IPS-NIHi11 (cell line): Measurements from ENCODE around the gene COX6A1.
"Not testable (repeated sequence)": the region's sequence is repeated elsewhere in the genome, so short reads cannot be mapped to it uniquely, and the experiment has no call there.

ENCODE experiments used
- DNase-seq: peaks from one replicate; pipeline ENCODE4 v3.0.0; 2012; ENCODE audit warnings: mixed read lengths, low spot score

Gene COX6A1

GRCh38 chr12:120468325-120468820 is 30.5 kb downstream of the COX6A1 start:
- peak; percentile 21 for DNase-seq

DNA sequence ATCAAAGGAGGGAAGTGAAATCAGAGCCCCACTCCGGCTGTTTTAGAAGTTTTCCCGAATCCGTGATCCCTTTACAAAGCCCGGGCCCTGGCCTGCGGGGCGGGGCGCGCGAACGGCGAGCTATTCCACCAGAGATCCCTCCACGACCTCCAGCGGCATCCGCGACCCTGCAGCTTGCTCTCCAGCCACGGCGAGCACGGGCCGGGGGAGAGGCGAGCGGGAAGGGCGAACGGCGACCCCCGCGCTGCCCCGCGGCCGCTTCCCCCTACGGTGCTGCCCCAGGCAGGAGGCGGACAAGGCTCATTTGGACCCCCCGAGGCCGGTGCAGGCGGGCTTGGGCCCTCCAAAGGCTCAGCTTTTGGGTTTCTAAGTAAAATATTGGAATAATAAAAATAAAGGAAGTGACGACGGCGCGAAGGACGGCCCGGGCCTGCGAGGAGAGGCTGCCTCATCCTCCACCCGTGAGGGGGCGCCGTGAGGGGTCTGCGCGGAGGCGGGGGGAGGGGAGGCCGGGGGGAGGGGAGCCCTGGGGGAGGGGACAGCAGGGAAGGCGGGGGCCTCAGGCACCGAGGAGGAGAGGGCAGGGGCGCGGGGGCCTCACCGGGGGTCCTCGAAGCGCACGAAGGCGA is 31.0 kb downstream of the COX6A1 start:
- peak; percentile 80 for DNase-seq

DNA sequence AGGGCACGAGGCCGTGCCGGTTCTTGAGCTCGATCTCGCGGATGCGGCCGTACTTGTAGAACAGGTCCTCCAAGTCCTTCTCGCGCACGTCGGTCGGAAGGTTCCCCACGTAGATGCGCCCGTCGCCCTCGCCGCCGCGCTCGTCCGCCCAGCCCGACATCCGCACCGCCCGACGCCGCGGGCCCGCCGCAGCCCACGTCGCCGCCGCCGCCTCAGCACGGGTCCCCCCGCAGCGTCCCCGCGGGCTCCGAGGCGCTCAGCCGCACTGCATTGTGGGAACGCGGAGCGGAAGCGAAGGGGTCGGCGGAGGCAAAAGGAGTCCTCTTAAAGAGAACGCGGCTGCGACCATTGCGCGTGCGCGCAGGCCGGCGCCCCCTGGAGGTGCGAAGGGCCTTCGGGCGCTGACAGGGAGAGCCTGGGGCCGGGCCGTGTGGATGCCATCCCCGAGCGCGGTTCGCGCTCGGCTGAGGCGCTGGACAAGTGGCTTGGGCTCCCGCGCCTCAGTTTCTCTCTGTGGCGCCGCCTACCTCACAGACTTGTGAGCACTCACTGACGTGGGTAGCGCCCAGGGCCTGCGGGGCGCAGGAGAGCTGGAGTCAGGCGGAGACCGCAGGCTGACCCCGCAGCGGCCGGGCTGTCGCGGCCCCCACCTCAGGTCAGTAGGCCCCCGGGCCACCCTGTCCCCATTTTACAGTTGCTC is 31.7 kb downstream of the COX6A1 start, which contains the start of gene SRSF9:
Gene SRSF9, minus strand, starts transcription at position 299 of the 700 bp plus-strand sequence. Its CDS starts 139 bp downstream, at position 160.
- peak; percentile 99 for DNase-seq

DNA sequence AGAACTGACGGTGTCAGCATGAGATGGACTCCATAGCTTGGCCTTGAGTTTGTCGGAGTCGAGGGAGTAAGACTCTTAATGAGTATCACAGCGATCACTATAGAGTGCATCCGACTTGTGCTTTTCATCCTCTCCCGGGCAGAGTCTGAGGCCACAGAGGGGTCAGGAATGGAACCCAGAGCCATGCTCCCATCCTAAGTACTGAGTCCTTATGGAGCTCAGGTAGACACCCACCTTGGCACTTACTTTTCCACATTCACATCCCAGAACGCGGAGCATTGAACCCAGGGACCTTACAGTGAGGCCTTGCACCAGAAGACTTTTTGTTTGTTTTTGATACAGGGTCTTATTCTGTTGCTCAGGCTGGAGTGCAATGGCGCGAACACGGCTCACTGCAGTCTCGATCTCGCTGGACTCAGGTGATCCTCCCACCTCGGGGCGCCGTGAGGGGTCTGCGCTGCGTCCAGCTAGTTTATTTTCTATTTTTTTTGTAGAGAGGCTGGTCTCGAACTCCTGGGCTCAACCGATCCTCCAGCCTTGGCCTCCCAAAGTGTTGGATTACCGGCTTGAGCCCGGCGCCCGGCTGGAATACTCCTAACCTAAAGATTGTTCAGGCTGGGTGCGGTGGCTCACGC is 32.4 kb downstream of the COX6A1 start:
- DNase-seq: no peak

DNA sequence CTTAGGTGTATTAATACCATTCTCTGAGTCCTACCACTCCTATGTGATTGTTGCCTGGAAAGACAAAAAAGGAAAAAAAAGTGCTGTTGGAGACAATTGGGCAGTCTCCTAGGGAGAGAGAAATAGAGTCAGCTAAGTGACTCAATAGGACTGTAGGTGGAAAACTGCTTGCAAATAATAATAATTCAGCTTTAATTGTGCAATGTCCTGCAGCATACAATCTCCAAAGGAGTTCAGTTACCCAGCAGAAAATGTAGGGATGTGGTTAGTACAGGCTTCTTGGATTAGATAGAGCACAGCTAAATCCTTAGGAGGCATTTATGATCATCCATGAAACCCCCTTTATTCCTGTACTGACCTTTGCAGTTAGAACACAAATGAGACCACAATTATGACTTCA is 34.6 kb downstream of the COX6A1 start:
- no peak for DNase-seq

DNA sequence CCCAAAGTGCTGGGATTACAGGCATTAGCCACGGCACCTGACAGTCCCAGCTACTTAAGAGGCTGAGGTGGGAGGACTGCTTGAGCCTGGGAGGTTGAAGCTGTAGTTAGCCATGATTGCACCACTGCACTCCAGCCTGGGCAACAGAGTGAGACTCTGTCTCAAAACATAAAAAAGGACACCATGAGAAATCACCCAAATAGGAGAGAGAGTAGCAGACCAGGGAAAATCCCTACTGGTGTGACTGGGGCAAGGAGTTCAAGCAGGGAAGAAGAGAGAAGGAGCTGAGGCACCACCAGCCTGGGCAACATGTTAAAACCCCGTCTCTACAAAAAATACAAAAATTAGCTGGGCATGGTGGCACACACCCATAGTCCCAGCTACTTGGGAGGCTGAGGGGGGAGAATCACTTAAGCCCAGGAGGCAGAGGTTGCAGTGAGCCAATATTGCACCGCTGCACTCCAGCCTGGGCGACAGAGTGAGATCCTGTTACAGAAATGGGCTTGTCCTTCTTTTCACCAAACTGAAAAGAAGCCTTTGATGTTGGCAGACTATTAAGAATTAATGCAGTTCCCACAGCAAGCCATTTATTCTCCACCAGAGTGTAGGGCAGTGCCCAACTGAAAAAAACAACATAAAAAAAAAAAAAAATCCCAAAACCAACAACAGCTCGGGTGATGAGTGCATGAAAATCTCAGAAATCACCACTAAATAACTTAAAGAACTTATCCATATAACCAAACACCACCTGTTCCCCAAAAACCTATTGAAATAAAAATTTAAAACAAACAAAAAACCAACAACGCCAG is 36.1 kb downstream of the COX6A1 start:
- DNase-seq: no peak

DNA sequence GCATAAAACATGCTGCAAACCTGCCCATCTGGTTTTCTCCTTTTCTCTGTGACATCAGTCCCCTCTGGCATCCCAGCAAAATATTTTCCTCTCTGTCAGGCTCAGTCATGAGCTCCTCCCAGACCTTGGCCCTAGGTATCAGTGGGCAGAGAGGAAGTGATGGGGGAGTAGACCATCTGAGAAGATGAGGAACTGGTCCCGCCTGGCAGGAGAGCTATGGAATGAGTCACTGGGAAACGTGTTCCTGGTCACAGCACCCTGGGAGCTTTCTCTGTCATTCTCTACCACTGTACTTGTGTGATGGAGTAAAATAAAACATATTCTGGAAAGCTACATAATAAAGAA is 36.7 kb downstream of the COX6A1 start:
- DNase-seq: peak; percentile 49

GRCh38 chr12:120475643-120476042 is 37.7 kb downstream of the COX6A1 start:
- DNase-seq: no peak

GRCh38 chr12:120479458-120479857 is 41.5 kb downstream of the COX6A1 start:
- DNase-seq: no peak

DNA sequence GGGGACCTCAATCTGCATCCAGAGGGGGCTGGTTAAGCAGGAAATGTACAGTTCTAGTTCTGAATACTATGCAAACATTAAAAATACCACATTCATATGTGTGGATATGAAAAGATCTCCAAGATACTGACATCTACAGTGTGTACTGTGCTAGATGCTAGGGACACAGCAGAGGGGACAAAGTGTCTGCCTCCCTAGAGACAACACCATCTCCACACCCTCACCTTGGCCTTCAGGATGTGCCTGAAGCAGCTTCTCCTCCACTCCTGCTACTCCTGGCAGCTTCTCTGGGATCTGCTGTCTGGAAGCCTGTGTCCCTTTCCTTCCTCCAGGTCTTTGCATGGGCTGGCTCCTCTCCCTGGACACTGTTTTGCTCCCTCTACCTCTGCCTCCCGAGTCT is 42.3 kb downstream of the COX6A1 start:
- DNase-seq: no peak

- no peak for DNase-seq
These were observed 43.3 kb downstream of the COX6A1 start for GRCh38 chr12:120481022-120481767.

DNA sequence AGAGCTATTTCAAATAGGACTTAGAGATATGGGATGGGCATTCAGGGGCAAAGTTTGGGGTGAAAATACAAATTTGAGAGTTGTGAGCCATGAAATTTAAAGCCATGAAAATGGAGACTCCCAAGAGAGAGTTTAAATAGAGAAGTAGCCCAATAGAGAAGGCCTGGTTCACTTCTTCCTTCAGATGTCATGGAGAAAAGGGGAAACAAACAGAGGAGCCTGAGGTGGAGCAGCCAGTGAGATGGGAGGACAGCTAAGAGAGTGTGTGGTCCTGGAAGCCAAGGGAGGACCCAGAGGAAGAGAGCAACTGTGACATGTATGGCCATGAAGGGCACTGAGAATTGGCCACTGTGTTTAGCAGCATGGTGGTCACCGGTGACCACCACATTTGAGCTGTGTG is 45.7 kb downstream of the COX6A1 start:
- DNase-seq: no peak

GRCh38 chr12:120485961-120486881 is 48.3 kb downstream of the COX6A1 start:
- DNase-seq: no peak

DNA sequence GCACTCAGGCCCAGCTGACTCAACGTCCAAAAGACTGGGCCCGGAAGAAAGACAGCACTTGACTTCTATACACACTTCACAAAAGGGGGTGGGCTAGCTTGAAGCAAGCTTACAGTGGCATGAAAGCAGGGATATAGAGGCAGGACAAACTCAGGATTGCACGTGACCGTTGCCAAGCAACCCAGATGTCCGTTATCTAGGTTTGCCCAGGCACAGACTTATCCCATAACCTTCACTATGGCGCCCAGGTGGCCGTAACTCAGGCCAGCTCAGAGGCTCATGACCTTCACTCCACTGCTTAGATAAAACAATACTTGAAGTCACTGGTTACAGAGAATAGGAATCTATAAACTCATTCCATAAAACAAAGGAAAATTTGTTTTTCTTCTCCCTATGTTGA is 49.6 kb downstream of the COX6A1 start:
- not testable (repeated sequence) for DNase-seq

DNA sequence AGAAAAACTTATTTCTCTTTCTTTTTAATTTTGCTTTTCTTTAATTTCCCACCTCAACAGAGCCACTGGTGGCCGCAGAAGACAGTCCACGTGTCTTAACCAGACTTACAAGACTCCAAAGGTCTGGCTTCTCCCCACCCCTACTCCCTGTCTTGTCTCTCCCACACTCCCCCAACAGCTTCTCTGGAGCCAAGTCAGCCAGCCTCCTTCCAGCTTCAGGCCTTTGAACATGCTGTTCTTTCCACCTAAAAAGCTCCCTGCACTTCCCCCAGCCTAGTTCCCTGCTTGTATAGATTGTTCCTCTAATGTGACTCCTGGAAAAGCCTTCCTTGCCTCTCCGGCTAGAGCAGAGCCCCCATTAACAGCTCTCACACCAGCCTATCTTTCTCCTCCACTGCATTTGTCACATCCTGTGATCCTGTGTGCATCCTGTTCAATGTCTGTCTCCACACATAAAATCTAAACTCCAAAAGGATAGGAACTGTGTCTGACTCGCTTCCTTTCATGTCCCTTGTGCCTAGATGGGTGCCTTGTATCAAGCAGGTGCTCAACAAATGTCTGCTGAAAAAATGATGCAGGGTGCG is 50.2 kb downstream of the COX6A1 start:
- no peak for DNase-seq

GRCh38 chr12:120489018-120489417 is 51.1 kb downstream of the COX6A1 start:
- no peak for DNase-seq

GRCh38 chr12:120490325-120490724 is 52.4 kb downstream of the COX6A1 start:
- no peak for DNase-seq
